GM12891 (cell line): ENCODE measurements around the gene E2F2.

Source experiments
- POLR2A ChIP-seq: IDR thresholded peaks from 2 replicates; pipeline ENCODE4 v1.6.1; 2011; ENCODE audit warnings: low read depth, low read length, control low read depth
- POLR2AphosphoS5 ChIP-seq: IDR thresholded peaks from 2 replicates; pipeline ENCODE4 v1.6.1; 2011; ENCODE audit warnings: low read depth, low read length, control low read depth
- SPI1 ChIP-seq: IDR thresholded peaks from 2 replicates; pipeline ENCODE4 v1.6.1; 2011; ENCODE audit warnings: low read depth, low read length, control low read depth

- no peak for TF ChIP-seq POLR2A
- no peak for TF ChIP-seq POLR2AphosphoS5
- no peak for TF ChIP-seq SPI1
Measured at GRCh38 chr1:23529146-23530086, 1.6 kb downstream of the E2F2 start.
